ENCODE measurements around the gene SERPINA9. TPM values are rescaled to one million over a fixed set of nuclear protein-coding genes. Genes with fewer than 3 reads are reported as not detected.

SERPINA9 gene
- total RNA-seq, 1 experiment from 2014 or later = not detected

GRCh38 chr14:94466706-94467370 lies 9.2 kb downstream of the SERPINA9 start:
- ATAC-seq = no peak
- Histone ChIP-seq H3K4me3 (replicated peaks in 1 of 2; ENCODE audit: low read depth in 1 of 2, low read length in 2 of 2) (no peak overlapping the region), H3K4me1 (ENCODE audit: control insufficient read depth in 1 of 2, insufficient read depth in 2 of 2, low read length in 2 of 2) (no peaks in the 10 kb centered on the region)

More at GRCh38 chr14:94466706-94467370, 9.2 kb downstream of the SERPINA9 start:
- H2AFZ ChIP-seq (ENCODE audit: low read depth, low read length, poor library complexity, severe bottlenecking) = no peak overlapping the region
- peaks cover 23% of the 10 kb centered on the region for H3K27me3 ChIP-seq (ENCODE audit: insufficient read depth, low read length)
- ChIA-PET CTCF (interaction anchor here (1.8 kb wide), 1 partner anchor 19 kb away, joined by 4 read pairs; no protein-coding TSS in a partner anchor), POLR2A (no interaction called here), RAD21 (ENCODE audit: low non-redundant PET in 1 of 2, low total read pairs in 2 of 2, uncharacterized antibody in 2 of 2, unreplicated experiment in 2 of 2) (no interaction called here)
- no peaks in the 10 kb centered on the region for H4K20me1 ChIP-seq (ENCODE audit: insufficient read depth)
- no peak overlapping the region for H3K4me2 ChIP-seq (ENCODE audit: low read length)
- H3K9me3 ChIP-seq (ENCODE audit: control insufficient read depth in 1 of 2, insufficient read depth in 1 of 2, low read depth in 1 of 2, low read length in 2 of 2) = no peaks in the 10 kb centered on the region
- TF ChIP-seq FOSL1 (IDR thresholded peaks at IDR 0.05; ENCODE audit: low read depth) (no peak), REST (IDR thresholded peaks at IDR 0.05; ENCODE audit: low read depth) (no peak), SIN3A (IDR thresholded peaks at IDR 0.05; ENCODE audit: low read depth) (no peak), ATF3 (IDR thresholded peaks at IDR 0.05) (no peak), CEBPB (IDR thresholded peaks at IDR 0.05; ENCODE audit: low read depth) (no peak), CBX3 (IDR thresholded peaks at IDR 0.05; ENCODE audit: low read depth) (no peak), ZNF274 (IDR thresholded peaks at IDR 0.05; ENCODE audit: low read depth, low read length) (no peak), ELF1 (IDR thresholded peaks at IDR 0.05; ENCODE audit: borderline replicate concordance, low read depth) (no peak), EZH2 (IDR thresholded peaks at IDR 0.05) (no peak), POLR2A (IDR thresholded peaks at IDR 0.05; ENCODE audit: borderline replicate concordance, extremely low read depth, insufficient read depth, insufficient read length) (no peak), TCF7L2 (IDR thresholded peaks at IDR 0.05; ENCODE audit: borderline replicate concordance, extremely low read depth, insufficient read depth, insufficient read length) (no peak)
- H3K36me3 ChIP-seq (ENCODE audit: control insufficient read depth in 1 of 2, insufficient read depth in 2 of 2, low read length in 2 of 2) = no peaks in the 10 kb centered on the region
- no TSS peak for BruUV-seq (replicated peaks)
- DNase-seq (ENCODE audit: low read depth, low spot score) = no peak
- no peaks in the 10 kb centered on the region for H3K9me2 ChIP-seq (ENCODE audit: insufficient read depth)
- H3K9ac ChIP-seq (ENCODE audit: low read length) = no peak overlapping the region
- H3K79me2 ChIP-seq (ENCODE audit: insufficient read depth, low read length) = no peaks in the 10 kb centered on the region
- intact Hi-C loops (cut with micrococcal nuclease) = no loop called here
- no peak overlapping the region for H3K27ac ChIP-seq (ENCODE audit: low read depth, low read length)
